Measurements from ENCODE around the gene CLRN3.

The CLRN3 gene

DNA sequence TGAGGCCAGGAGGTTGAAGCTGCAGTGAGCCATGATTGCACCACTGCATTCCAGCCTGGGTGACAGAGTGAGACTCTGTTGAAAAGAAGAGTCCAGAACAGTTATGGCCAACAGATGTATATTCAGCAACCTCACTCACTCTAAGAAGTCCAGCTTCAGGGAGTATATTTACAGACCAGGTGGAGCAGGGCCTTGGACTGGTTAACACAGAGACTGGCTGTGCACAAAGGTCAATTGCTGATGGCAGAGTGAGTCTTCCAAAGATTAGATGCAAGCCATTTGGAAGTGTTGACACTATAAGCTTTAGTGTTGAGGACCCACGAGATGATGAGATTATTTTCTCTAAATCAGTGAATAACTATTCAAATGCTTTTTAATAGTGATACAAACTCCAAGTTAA is 24.9 kb downstream of the CLRN3 start:
- TF ChIP-seq, protein P1, sequence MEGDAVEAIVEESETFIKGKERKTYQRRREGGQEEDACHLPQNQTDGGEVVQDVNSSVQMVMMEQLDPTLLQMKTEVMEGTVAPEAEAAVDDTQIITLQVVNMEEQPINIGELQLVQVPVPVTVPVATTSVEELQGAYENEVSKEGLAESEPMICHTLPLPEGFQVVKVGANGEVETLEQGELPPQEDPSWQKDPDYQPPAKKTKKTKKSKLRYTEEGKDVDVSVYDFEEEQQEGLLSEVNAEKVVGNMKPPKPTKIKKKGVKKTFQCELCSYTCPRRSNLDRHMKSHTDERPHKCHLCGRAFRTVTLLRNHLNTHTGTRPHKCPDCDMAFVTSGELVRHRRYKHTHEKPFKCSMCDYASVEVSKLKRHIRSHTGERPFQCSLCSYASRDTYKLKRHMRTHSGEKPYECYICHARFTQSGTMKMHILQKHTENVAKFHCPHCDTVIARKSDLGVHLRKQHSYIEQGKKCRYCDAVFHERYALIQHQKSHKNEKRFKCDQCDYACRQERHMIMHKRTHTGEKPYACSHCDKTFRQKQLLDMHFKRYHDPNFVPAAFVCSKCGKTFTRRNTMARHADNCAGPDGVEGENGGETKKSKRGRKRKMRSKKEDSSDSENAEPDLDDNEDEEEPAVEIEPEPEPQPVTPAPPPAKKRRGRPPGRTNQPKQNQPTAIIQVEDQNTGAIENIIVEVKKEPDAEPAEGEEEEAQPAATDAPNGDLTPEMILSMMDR (IDR thresholded peaks at IDR 0.05; ENCODE audit: insufficient read depth, low read length, poor library complexity, severe bottlenecking) = no peak
- TF ChIP-seq EZH2phosphoT487 (conservative IDR thresholded peaks at IDR 0.05; ENCODE audit: low read length) = no peak
- H3K4me2 ChIP-seq (ENCODE audit: low read depth, low read length, poor library complexity, severe bottlenecking) = no peak overlapping the region
- no peak overlapping the region for H3K4me3 ChIP-seq (ENCODE audit: insufficient read depth, low read length, poor library complexity, severe bottlenecking)
- no peaks in the 10 kb centered on the region for H3F3A ChIP-seq (ENCODE audit: insufficient read depth)
- H3K27ac ChIP-seq (ENCODE audit: low read depth, low read length) = no peak overlapping the region
- no peaks in the 10 kb centered on the region for H3K36me3 ChIP-seq (ENCODE audit: low read length)
- H3K27me3 ChIP-seq (ENCODE audit: low read length) = no peaks in the 10 kb centered on the region
- no peak overlapping the region for H3K9ac ChIP-seq (ENCODE audit: low read length)
- no peaks in the 10 kb centered on the region for H3K9me3 ChIP-seq (ENCODE audit: insufficient read depth, low read length)
- H2AFZ ChIP-seq (ENCODE audit: low read depth, low read length, severe bottlenecking) = no peak overlapping the region
- no peaks in the 10 kb centered on the region for H3K79me2 ChIP-seq (ENCODE audit: insufficient read depth, low read length)
- H4K20me1 ChIP-seq (ENCODE audit: low read depth, low read length) = no peaks in the 10 kb centered on the region
- no peaks in the 10 kb centered on the region for H3K9me2 ChIP-seq (replicated peaks; ENCODE audit: insufficient read depth, low read length)

DNA sequence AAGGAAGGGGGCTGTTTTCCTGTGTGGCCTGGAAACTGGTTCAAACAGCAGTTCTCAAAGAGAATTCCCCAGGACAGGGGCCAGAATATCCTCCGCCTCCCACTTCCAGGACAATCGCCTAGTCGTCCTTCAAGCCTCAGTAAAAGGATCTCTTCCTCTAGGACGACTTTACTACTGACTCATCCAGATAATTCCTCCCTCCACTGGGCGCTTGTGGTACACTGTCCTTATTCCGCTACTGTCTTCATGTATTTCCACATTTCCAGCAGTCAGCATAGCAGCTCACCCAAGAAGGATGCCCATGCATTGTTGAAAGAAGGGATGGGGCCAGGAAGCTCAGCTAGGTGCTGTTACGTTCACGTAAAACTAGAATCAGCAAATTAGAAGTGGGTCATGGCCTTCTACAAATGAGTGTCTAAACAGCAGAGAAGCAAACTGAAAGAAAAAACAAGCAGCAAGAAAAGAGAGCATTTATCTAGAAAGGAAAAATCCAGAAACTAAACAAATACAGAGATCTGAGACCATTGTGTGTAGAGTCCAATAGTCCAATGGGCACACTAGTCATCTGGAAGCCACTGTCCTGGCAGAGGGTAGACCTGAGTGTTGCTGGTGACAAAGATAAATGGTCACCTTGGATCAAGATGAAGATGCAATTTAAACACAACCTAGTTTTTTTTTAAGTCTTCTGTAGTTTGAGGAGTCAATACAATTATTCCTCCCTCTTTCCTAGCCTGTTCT is 26.3 kb downstream of the CLRN3 start:
- Histone ChIP-seq H2AFZ (ENCODE audit: low read depth, low read length, severe bottlenecking) (no peak overlapping the region), H3K27me3 (ENCODE audit: low read length) (no peaks in the 10 kb centered on the region), H3K4me2 (ENCODE audit: low read depth, low read length, poor library complexity, severe bottlenecking) (no peak overlapping the region), H4K20me1 (ENCODE audit: low read depth, low read length) (no peaks in the 10 kb centered on the region), H3K79me2 (ENCODE audit: insufficient read depth, low read length) (no peaks in the 10 kb centered on the region), H3K36me3 (ENCODE audit: low read length) (no peaks in the 10 kb centered on the region), H3K9ac (ENCODE audit: low read length) (no peak overlapping the region), H3K4me3 (ENCODE audit: insufficient read depth, low read length, poor library complexity, severe bottlenecking) (no peak overlapping the region), H3K27ac (ENCODE audit: low read depth, low read length) (no peak overlapping the region), H3F3A (ENCODE audit: insufficient read depth) (no peaks in the 10 kb centered on the region), H3K9me3 (ENCODE audit: insufficient read depth, low read length) (no peaks in the 10 kb centered on the region), H3K9me2 (replicated peaks; ENCODE audit: insufficient read depth, low read length) (no peaks in the 10 kb centered on the region)
- TF ChIP-seq, protein P1 (IDR thresholded peaks at IDR 0.05; ENCODE audit: insufficient read depth, low read length, poor library complexity, severe bottlenecking) = no peak
- no peak for TF ChIP-seq EZH2phosphoT487 (conservative IDR thresholded peaks at IDR 0.05; ENCODE audit: low read length)

DNA sequence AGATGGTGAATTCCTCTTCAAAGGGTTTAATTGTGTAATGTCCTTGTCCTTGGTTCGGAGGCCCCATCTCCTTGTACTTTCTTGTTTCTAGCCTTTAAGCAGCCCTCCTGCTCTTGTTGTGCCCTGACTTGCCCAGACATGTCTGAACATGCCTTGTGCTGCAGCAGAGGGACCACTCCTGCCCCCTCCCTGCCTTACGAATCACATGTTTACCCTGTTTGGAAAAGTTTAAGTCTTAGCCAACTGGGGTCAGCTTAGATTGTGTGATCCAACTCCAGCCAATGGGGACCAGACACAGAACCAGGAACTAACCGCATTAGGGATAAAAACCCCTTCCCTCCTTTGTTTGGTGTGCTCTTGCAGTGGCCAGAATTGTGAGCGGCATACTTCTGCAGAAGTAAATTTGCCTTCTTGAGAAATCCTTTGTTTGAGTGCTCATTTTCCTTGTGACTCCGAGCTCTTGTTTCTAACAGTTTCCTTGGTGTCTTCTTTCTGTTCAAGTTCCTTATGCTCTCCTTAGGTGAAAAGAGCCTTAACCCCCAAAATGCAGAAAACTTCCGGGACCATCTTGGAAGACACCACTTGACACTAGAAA is 29.4 kb downstream of the CLRN3 start:
- Histone ChIP-seq H3K4me3 (ENCODE audit: insufficient read depth, low read length, poor library complexity, severe bottlenecking) (no peak overlapping the region), H3K27ac (ENCODE audit: low read depth, low read length) (no peak overlapping the region), H3K27me3 (ENCODE audit: low read length) (no peaks in the 10 kb centered on the region), H3K36me3 (ENCODE audit: low read length) (no peaks in the 10 kb centered on the region), H4K20me1 (ENCODE audit: low read depth, low read length) (no peaks in the 10 kb centered on the region), H3K4me2 (ENCODE audit: low read depth, low read length, poor library complexity, severe bottlenecking) (no peak overlapping the region), H3K79me2 (ENCODE audit: insufficient read depth, low read length) (no peaks in the 10 kb centered on the region), H3K9me3 (ENCODE audit: insufficient read depth, low read length) (no peaks in the 10 kb centered on the region), H2AFZ (ENCODE audit: low read depth, low read length, severe bottlenecking) (no peak overlapping the region), H3K9ac (ENCODE audit: low read length) (no peak overlapping the region), H3F3A (ENCODE audit: insufficient read depth) (no peaks in the 10 kb centered on the region), H3K9me2 (replicated peaks; ENCODE audit: insufficient read depth, low read length) (no peaks in the 10 kb centered on the region)
- TF ChIP-seq, protein P1 (IDR thresholded peaks at IDR 0.05; ENCODE audit: insufficient read depth, low read length, poor library complexity, severe bottlenecking) = no peak
- TF ChIP-seq EZH2phosphoT487 (conservative IDR thresholded peaks at IDR 0.05; ENCODE audit: low read length) = no peak

Data from SU-DHL-6 (cell line).